ES-I3 (cell line): Measurements from ENCODE around the gene CRYBG3.

Experiments used
- H3K36me3 ChIP-seq: 2 replicates; pipeline ENCODE4 v1.6.1; 2013; ENCODE audit warnings: mild to moderate bottlenecking, low read length, control low read depth, moderate library complexity; ENCODE audit not compliant: insufficient read depth
- H3K4me1 ChIP-seq: 2 replicates; pipeline ENCODE4 v1.6.1; 2013; ENCODE audit warnings: mild to moderate bottlenecking, control low read depth, low read length; ENCODE audit not compliant: insufficient read depth
- H3K9ac ChIP-seq: 2 replicates; pipeline ENCODE4 v1.6.1; 2013; ENCODE audit warnings: low read depth, mild to moderate bottlenecking, low read length, moderate library complexity
- H3K9me3 ChIP-seq: 2 replicates; pipeline ENCODE4 v1.6.1; 2013; ENCODE audit warnings: mild to moderate bottlenecking, low read length, moderate library complexity; ENCODE audit not compliant: control insufficient read depth, insufficient read depth

Gene CRYBG3

GRCh38 chr3:97930018-97930417 lies 108.2 kb downstream of the CRYBG3 start:
- Histone ChIP-seq H3K9me3 (no peaks in the 10 kb centered on the region), H3K36me3 (peaks cover 4% of the 10 kb centered on the region; the same call in 1 of the 2 replicates), H3K9ac (no peak overlapping the region), H3K4me1 (no peaks in the 10 kb centered on the region)

- Histone ChIP-seq H3K4me1 (no peaks in the 10 kb centered on the region), H3K36me3 (peaks cover 4% of the 10 kb centered on the region; the same call in 1 of the 2 replicates), H3K9ac (no peak overlapping the region), H3K9me3 (no peaks in the 10 kb centered on the region)
These were observed 109.4 kb downstream of the CRYBG3 start for GRCh38 chr3:97931218-97931617.

GRCh38 chr3:97932387-97932801 lies 110.6 kb downstream of the CRYBG3 start:
- no peaks in the 10 kb centered on the region for H3K4me1 ChIP-seq
- H3K36me3 ChIP-seq = peaks cover 6% of the 10 kb centered on the region; the same call in 1 of the 2 replicates
- H3K9me3 ChIP-seq = no peaks in the 10 kb centered on the region
- no peak overlapping the region for H3K9ac ChIP-seq

- no peaks in the 10 kb centered on the region for H3K9me3 ChIP-seq
- H3K36me3 ChIP-seq = peaks cover 6% of the 10 kb centered on the region; the same call in 1 of the 2 replicates
- H3K4me1 ChIP-seq = no peaks in the 10 kb centered on the region
- H3K9ac ChIP-seq = no peak overlapping the region
These were observed 113.3 kb downstream of the CRYBG3 start for GRCh38 chr3:97934980-97935695.

- Histone ChIP-seq H3K9me3 (no peaks in the 10 kb centered on the region), H3K36me3 (peaks cover 8% of the 10 kb centered on the region; the same call in 1 of the 2 replicates), H3K9ac (no peak overlapping the region), H3K4me1 (no peaks in the 10 kb centered on the region)
These were observed 114.0 kb downstream of the CRYBG3 start for GRCh38 chr3:97935842-97936241.

- H3K9me3 ChIP-seq = no peaks in the 10 kb centered on the region
- no peaks in the 10 kb centered on the region for H3K4me1 ChIP-seq
- peaks cover 8% of the 10 kb centered on the region; the same call in 1 of the 2 replicates for H3K36me3 ChIP-seq
- H3K9ac ChIP-seq = no peak overlapping the region
These were observed 115.4 kb downstream of the CRYBG3 start for GRCh38 chr3:97937205-97937604.

GRCh38 chr3:97938444-97938843 lies 116.6 kb downstream of the CRYBG3 start:
- H3K36me3 ChIP-seq = peaks cover 8% of the 10 kb centered on the region; the same call in 1 of the 2 replicates
- no peaks in the 10 kb centered on the region for H3K4me1 ChIP-seq
- H3K9me3 ChIP-seq = no peaks in the 10 kb centered on the region
- no peak overlapping the region for H3K9ac ChIP-seq

GRCh38 chr3:97939401-97939800 lies 117.6 kb downstream of the CRYBG3 start:
- Histone ChIP-seq H3K9ac (no peak overlapping the region), H3K4me1 (no peaks in the 10 kb centered on the region), H3K9me3 (no peaks in the 10 kb centered on the region), H3K36me3 (peaks cover 4% of the 10 kb centered on the region; the same call in 1 of the 2 replicates)

GRCh38 chr3:97940034-97940433 lies 118.2 kb downstream of the CRYBG3 start:
- H3K4me1 ChIP-seq = no peaks in the 10 kb centered on the region
- no peaks in the 10 kb centered on the region for H3K9me3 ChIP-seq
- H3K9ac ChIP-seq = no peak overlapping the region
- H3K36me3 ChIP-seq = peaks cover 4% of the 10 kb centered on the region; the same call in 1 of the 2 replicates

- Histone ChIP-seq H3K9me3 (no peaks in the 10 kb centered on the region), H3K9ac (no peak overlapping the region), H3K36me3 (peaks cover 2% of the 10 kb centered on the region; the same call in 1 of the 2 replicates), H3K4me1 (no peaks in the 10 kb centered on the region)
These were observed 121.2 kb downstream of the CRYBG3 start for GRCh38 chr3:97942801-97943546.

GRCh38 chr3:97948351-97949109 lies 126.7 kb downstream of the CRYBG3 start:
- H3K9ac ChIP-seq = no peak overlapping the region
- peaks cover 4% of the 10 kb centered on the region; the same call in 1 of the 2 replicates for H3K36me3 ChIP-seq
- no peaks in the 10 kb centered on the region for H3K9me3 ChIP-seq
- H3K4me1 ChIP-seq = no peaks in the 10 kb centered on the region

GRCh38 chr3:97949110-97949485 lies 127.3 kb downstream of the CRYBG3 start:
- no peaks in the 10 kb centered on the region for H3K9me3 ChIP-seq
- H3K4me1 ChIP-seq = no peaks in the 10 kb centered on the region
- no peak overlapping the region for H3K9ac ChIP-seq
- peaks cover 4% of the 10 kb centered on the region; the same call in 1 of the 2 replicates for H3K36me3 ChIP-seq

GRCh38 chr3:97949743-97950142 lies 127.9 kb downstream of the CRYBG3 start:
- no peaks in the 10 kb centered on the region for H3K9me3 ChIP-seq
- H3K4me1 ChIP-seq = no peaks in the 10 kb centered on the region
- no peak overlapping the region for H3K9ac ChIP-seq
- peaks cover 4% of the 10 kb centered on the region; the same call in 1 of the 2 replicates for H3K36me3 ChIP-seq

- Histone ChIP-seq H3K36me3 (peaks cover 4% of the 10 kb centered on the region; the same call in 1 of the 2 replicates), H3K9ac (no peak overlapping the region), H3K9me3 (no peaks in the 10 kb centered on the region), H3K4me1 (no peaks in the 10 kb centered on the region)
These were observed 128.5 kb downstream of the CRYBG3 start for GRCh38 chr3:97950360-97950759.
